CD4-positive, alpha-beta T cell treated with Interleukin-4 for 4 hours (primary cell): ENCODE data around the gene PYGO2.
"Not testable (repeated sequence)": the region's sequence is repeated elsewhere in the genome, so short reads cannot be mapped to it uniquely, and the experiment has no call there.

ENCODE experiments used
- DNase-seq: peaks from one replicate; pipeline ENCODE4 v3.0.0-alpha.2; 2020

Gene PYGO2

DNA sequence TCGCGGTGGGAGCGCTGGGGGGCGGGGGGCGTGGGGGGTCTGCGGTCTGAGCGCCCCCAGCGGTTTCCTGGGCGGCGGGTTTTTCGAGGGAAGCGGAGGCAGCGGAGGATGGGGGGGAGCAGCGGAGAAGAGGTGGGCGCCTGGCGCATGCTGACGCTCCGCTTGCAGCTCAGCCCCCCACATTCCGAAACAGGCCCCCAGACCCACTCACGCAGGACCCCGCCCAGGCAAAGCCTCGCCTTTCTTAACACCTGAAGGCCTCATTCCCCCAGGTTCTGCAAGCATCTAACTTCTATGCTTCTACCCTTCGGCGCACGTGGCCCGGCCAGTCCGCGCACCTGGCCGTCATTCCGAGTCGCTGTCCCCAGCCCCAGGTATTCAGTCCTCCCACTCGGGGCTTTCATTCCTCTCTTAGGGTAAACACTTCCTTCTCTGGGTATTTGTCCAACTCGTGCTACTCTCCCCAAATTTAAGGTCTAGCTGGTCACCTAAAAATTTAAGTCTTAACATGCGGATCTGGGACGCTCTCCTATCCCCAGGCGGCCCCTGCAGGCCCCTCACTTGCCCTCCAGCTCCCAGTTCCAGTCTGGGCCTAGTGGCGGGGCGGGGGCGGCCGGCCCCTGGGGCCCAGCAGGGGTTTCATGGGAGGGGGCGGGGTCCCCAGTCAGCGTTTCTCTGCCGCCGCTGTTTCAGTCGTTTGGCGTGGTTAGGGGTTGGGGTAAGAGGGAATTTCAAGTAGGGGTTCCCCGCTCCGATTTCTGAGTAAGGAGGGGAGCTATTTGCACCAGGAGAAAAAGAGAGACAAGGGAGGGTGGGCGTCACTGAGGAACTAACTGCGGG lies 38.2 kb upstream of the PYGO2 start:
- DNase-seq: no peak

DNA sequence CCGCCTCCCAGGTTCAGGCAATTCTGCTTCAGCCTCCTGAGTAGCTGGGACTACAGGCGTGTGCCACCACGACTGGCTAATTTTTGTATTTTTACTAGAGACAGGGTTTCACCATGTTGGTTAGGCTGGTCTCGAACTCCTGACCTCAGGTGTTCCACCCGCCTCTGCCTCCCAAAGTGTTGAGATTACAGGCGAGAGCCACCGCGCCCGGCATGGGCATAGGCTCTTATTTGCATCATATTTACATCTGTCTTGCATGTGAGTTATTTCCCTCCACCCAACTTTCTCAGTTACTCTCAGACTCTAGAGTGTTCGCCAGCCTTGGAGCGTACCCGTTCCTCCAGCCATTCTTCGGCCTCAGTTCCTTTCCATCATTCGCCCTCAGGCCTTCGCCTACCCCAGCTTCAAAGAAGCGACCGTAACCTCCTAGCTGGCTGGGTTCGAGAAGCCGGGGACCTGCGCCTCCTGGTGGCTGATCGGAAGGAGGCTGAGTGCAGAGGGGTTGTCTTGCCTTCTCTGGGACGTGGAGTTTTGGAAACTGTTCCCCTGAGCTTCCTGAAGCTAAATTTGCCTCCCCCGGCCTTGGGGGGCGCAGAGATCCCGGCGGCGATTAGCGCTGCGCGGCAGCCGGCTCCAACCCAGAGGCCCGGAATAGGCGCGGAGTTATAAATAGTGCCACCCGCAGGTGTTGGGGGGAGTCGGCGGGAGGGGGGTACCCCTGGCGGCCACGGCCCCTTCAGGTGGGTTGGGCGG lies 37.4 kb upstream of the PYGO2 start:
- peak; percentile 65 for DNase-seq

- DNase-seq: no peak
These were observed 36.7 kb upstream of the PYGO2 start for GRCh38 chr1:154998201-154998780.

DNA sequence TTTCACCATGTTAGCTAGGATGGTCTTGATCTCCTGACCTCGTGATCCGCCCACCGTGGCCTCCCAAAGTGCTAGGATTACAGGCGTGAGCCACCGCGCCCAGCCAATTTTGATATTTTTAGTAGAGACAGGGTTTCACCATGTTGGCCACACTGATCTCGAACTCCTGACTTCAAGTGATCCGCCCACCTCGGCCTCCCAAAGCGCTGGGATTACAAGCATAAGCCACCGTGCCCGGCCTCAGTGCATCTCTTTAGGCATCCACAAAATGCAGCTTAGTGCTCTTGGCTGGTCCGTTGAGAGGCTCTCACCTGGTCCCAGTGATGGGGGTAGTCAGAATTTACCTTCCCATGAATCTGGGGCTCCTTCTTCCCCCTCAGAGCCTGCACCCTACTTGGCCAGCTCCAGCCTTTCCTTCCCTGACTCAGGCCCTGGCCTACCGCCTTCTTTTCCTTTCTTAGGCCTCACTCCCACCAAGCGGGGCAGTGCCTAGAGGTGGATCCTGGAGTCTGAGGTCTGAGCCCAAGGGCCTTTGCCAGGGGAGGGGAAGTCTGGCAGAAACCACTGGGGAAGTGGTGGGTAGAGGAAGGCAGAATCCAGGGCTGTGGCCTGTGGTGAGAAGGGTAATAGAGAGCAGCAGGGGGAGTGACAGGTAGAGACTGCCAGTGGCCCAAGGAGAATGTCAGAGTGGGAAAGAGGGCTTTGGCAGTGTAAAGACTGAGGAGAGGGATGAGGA lies 35.6 kb upstream of the PYGO2 start:
- no peak for DNase-seq

GRCh38 chr1:154995301-154995983 lies 33.9 kb upstream of the PYGO2 start:
- DNase-seq: not testable (repeated sequence)

GRCh38 chr1:154994591-154994990 lies 33.0 kb upstream of the PYGO2 start:
- no peak for DNase-seq

DNA sequence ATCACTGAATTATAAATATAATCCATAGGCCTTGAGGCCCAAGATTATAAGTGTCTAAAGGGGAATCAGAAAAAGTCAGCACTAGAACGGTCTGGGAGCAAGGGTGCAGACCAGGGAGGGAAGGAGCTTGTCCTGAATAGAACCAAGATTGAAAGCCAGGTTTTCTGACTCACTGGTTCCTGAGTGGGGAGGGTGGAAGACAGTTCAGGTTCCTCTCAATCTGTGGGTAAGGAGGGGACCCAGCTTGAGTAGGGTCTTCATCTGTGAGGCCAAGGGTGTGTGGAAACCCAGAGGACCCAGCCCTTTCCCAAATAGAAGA lies 32.6 kb upstream of the PYGO2 start:
- no peak for DNase-seq

DNA sequence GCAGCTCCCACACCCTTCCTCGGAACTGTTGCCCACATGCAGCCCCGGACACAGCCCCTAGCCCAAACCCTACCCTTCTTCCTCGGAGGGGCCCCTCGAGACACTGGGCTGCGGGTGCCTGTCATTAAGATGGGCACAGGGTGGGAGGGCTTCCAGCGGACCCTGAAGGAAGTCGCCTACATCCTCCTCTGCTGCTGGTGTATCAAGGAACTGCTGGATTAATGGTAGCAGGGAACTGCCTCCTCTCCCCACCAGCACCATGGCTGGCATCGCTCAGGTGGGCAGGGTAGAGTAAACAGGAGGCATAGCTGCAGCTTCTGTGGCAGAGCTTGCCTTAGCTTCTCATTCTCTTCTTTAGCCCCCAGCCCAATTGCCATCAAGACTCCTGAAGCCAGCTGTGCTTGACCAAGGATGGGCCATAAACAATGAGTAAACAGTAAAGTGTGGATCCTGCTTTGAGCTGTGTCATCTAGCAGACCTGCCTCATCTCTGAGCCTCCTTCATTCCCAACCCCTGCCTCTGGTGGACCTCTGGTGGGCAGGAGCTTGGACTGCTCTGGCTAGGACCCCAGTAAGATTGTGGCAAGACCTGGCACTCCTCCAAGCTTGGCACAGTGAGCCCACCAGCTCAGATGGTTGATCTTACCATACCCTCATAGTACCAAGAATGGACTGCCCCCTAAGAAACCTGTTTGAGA lies 32.1 kb upstream of the PYGO2 start, which contains the start of gene LENEP:
LENEP (plus strand) TSS at position 15 of the 697 bp plus-strand sequence; CDS start at position 37, 22 bp downstream.
- DNase-seq: no peak

DNA sequence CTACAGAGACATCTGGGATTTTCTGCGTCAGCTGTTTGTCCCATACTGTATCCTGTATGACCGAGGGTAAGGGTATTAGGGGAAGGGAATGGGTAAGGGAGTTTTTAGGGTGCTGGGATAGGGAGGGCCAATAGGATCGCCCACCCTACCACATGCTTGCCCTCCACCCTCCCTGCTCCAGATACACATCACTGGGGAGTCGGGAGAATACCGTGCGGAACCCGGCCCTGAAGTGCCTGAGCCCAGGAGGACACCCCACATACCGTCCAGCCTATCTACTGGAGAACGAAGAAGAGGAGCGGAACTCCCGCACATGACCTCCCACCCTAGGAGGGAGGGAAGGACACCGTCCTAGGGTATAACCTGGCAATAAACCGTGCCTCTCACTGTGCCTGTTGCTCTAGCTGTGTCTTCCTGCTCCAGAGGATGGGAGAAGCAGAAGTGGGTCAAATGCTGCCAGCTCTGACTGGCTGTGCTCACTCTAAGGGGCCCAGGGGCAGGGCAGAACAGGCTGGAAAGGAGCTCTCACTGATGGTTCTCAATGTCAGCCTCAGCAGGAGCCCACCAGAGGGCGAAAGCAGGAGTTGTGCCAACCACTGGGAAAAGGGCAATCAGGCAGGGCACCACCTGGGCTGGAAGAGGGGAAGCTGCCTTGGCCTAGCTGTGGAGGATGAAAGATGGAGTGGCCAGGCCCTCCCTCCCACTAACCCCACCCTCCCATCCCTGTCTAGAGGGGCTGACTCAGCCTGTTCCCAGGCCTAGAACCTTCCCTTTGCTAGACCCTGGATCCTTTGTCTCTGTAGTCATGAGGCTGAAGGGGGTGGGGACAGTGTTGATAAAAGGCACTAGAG lies 31.4 kb upstream of the PYGO2 start:
- DNase-seq: no peak

GRCh38 chr1:154990276-154990675 lies 28.7 kb upstream of the PYGO2 start:
- DNase-seq: no peak

DNA sequence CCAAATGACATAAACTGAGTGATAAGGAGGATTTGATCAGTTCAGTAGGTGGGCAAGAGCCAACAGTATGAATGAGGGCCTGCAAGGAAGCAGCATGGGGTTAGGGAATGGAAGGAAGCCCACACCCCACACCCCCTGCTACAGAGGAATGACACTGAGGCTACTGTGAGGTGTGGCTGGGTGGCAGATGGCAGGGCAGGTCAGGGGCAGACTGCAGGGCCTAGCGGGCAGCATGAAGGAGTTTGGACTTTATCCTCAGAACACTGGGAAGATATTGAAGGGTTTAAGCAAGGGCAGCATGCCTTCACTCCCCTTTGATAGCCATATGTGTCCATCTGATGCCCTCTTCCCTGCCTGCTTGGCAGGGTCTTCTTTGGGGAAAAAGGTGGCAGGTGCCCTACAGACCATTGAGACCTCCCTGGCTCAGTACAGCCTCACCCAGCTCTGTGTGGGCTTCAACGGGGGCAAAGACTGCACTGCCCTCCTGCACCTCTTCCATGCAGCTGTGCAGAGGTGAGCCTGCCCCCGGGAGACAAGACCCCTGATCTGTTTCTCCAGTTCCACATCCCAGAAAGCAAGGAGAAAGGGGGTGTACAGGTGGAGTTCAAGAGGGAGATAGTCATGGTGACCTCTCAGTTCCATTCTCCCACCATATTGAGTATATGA lies 27.7 kb upstream of the PYGO2 start:
- DNase-seq: no peak

DNA sequence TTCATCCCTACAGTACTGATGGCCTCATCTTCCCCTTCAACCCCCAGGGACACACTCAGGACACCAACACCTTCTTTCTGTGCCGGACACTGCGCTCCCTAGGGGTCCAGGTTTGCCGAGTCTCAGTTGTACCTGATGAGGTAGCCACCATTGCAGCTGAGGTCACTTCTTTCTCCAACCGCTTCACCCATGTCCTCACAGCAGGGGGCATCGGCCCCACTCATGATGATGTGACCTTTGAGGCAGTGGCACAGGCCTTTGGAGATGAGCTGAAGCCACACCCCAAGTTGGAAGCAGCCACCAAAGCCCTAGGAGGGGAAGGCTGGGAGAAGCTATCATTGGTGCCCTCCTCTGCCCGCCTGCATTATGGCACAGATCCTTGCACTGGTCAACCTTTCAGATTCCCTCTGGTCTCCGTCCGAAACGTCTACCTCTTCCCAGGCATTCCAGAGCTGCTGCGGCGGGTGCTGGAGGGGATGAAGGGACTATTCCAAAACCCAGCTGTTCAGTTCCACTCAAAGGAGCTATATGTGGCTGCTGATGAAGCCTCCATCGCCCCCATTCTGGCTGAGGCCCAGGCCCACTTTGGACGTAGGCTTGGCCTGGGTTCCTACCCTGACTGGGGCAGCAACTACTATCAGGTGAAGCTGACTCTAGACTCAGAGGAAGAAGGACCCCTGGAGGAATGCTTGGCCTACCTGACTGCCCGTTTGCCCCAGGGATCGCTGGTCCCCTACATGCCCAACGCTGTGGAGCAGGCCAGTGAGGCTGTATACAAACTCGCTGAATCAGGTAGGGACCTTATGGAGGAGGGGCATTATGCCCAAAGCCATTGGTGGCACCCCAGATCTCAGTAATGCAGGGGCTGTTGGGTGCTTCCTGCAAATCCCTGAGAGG lies 26.7 kb upstream of the PYGO2 start:
- no peak for DNase-seq

GRCh38 chr1:154987326-154987725 lies 25.7 kb upstream of the PYGO2 start:
- no peak for DNase-seq

DNA sequence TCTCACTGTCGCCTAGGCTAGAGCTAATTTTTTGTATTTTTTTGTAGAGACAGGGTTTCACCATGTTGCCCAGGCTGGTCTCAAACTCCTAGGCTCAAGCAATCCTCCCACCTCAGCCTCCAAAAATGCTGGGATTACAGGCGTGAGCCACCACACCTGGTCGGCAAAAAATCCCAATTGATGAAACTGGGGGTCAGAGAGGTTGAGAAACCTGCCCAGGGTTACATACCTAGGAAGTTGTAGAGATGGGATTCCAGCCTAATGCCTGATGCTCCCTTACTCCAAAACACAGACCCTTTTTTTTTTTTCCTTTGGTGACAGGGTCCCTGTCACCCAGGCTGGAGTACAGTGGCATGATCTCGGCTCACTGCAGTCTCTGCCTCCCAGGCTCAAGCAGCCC lies 25.2 kb upstream of the PYGO2 start:
- DNase-seq: not testable (repeated sequence)

GRCh38 chr1:154983776-154984466 lies 22.3 kb upstream of the PYGO2 start:
- DNase-seq: no peak

- DNase-seq: peak; percentile 99
These were observed 21.5 kb upstream of the PYGO2 start, which contains the start of gene FLAD1 for GRCh38 chr1:154982897-154983648. Gene FLAD1, plus strand, starts transcription at chr1:154983344. Its CDS starts 351 bp downstream, at chr1:154983695.

GRCh38 chr1:154982341-154982740 lies 20.8 kb upstream of the PYGO2 start:
- DNase-seq: no peak

- DNase-seq: no peak
These were observed 16.8 kb upstream of the PYGO2 start for GRCh38 chr1:154978360-154978759.
